ENCODE data around the gene ANKK1. TPM values are rescaled to one million over a fixed set of nuclear protein-coding genes. Genes with fewer than 3 reads are reported as not detected.

The ANKK1 gene
- total and polyA plus RNA-seq, 2 donors from 2014 or later, result 0.19 to 0.60 TPM

DNA sequence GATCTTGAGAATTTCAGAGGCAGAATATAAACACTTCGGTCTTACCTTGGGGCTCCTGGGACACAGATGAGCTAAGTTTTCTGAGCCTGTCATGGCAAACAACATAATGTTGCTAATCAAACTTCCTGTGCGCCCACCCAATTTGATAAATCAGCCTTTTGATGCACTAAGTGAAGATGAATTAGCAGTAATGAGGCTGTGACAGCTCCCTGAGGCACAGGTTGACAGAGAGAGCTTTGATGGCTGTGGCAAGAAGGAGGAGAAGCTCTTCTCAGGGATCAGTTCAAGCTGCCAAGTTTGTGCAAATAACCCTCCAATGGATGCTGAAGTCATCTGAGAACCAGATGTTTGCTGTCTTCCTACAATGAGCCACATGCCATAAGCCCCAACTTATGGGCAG, 53.2 kb downstream of the ANKK1 start:
- H3K27me3 ChIP-seq (ENCODE audit: control insufficient read depth, insufficient read depth, low read length), result no peaks in the 10 kb centered on the region
- intact Hi-C loops (cut with DNase I), result no loop called here
- H3K4me1 ChIP-seq (ENCODE audit: control insufficient read depth in 2 of 3, insufficient read depth in 2 of 3, low read depth in 1 of 3, low read length in 3 of 3), result no peaks in the 10 kb centered on the region
- TF ChIP-seq, protein P1, sequence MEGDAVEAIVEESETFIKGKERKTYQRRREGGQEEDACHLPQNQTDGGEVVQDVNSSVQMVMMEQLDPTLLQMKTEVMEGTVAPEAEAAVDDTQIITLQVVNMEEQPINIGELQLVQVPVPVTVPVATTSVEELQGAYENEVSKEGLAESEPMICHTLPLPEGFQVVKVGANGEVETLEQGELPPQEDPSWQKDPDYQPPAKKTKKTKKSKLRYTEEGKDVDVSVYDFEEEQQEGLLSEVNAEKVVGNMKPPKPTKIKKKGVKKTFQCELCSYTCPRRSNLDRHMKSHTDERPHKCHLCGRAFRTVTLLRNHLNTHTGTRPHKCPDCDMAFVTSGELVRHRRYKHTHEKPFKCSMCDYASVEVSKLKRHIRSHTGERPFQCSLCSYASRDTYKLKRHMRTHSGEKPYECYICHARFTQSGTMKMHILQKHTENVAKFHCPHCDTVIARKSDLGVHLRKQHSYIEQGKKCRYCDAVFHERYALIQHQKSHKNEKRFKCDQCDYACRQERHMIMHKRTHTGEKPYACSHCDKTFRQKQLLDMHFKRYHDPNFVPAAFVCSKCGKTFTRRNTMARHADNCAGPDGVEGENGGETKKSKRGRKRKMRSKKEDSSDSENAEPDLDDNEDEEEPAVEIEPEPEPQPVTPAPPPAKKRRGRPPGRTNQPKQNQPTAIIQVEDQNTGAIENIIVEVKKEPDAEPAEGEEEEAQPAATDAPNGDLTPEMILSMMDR (IDR thresholded peaks at IDR 0.05; ENCODE audit: borderline replicate concordance, extremely low read depth, insufficient read depth), result no peak
- no peak overlapping the region for H3K4me3 ChIP-seq (ENCODE audit: low read length in 3 of 3)
- no peaks in the 10 kb centered on the region for H3K36me3 ChIP-seq (ENCODE audit: control insufficient read depth in 2 of 3, insufficient read depth in 3 of 3, low read length in 3 of 3)
- H3K9ac ChIP-seq (ENCODE audit: low read length in 3 of 3), result no peak overlapping the region
- H3K27ac ChIP-seq (ENCODE audit: low read depth in 2 of 2, low read length in 2 of 2), result no peak overlapping the region
- DNase-seq, result no peak
- H3K9me3 ChIP-seq (ENCODE audit: control insufficient read depth in 2 of 3, insufficient read depth in 1 of 3, low read length in 3 of 3), result no peaks in the 10 kb centered on the region
- FAIRE-seq, result no peak

DNA sequence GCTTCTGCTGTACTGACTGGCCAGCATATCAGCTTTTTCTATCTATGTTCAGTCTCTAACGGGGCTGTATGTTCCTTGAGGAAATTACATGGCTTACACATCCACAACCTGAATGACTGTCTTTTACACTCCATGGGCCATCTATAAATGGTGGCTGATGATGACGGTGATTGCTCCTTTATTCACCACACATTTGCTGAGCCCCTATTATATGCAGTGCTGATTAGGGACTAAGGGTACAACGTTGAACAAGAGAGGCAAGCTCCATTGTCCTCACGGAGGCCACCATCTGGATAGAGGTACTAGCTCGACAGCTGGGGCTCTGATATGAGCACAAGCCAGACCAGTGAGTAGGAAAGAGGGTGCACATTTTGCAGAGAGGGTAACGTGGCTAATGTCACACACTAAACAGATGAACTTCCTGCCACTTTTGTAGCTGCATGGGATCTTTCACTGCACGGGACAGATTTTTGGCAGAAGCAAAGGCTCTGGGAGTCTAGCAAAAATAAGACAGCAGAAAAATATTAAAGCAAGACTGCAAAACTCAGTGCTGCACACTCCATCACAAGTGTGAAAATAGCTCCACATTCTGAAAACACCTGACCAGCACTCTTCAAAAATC, 57.0 kb downstream of the ANKK1 start:
- intact Hi-C loops (cut with DNase I), result no loop called here
- DNase-seq (peak in 2 of 5 donors; percentile 7 to 44), FAIRE-seq (no peak)
- H3K4me1 ChIP-seq (ENCODE audit: control insufficient read depth in 2 of 3, insufficient read depth in 2 of 3, low read depth in 1 of 3, low read length in 3 of 3), result no peaks in the 10 kb centered on the region
- no peak overlapping the region for H3K9ac ChIP-seq (ENCODE audit: low read length in 3 of 3)
- H3K4me3 ChIP-seq (ENCODE audit: low read length in 3 of 3), result no peak overlapping the region
- TF ChIP-seq, protein P1 (IDR thresholded peaks at IDR 0.05; ENCODE audit: borderline replicate concordance, extremely low read depth, insufficient read depth), result no peak
- no peaks in the 10 kb centered on the region for H3K36me3 ChIP-seq (ENCODE audit: control insufficient read depth in 2 of 3, insufficient read depth in 3 of 3, low read length in 3 of 3)
- no peak overlapping the region for H3K27ac ChIP-seq (ENCODE audit: low read depth in 2 of 2, low read length in 2 of 2)
- H3K27me3 ChIP-seq (ENCODE audit: control insufficient read depth, insufficient read depth, low read length), result no peaks in the 10 kb centered on the region
- H3K9me3 ChIP-seq (ENCODE audit: control insufficient read depth in 2 of 3, insufficient read depth in 1 of 3, low read length in 3 of 3), result no peaks in the 10 kb centered on the region

DNA sequence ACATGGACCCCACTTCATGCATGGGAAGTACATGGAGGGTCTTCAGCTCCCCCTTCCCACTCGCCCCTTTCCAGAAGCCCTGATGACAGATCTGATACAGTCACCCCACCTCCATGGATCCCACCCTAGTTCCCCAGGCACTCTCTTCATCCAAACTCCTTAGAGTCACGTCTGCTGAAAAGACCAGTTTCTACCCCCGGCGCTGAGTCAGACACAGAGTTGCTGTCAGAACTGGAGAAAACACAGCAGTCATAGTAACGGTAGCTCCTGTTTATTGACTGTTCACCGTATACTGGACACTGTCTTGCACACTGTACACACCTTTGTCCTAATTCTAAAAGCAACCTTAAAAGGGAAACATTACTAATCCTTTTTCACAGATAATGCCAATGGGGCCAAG, 58.5 kb downstream of the ANKK1 start:
- no peak overlapping the region for H3K4me3 ChIP-seq (ENCODE audit: low read length in 3 of 3)
- FAIRE-seq, result no peak
- TF ChIP-seq, protein P1 (IDR thresholded peaks at IDR 0.05; ENCODE audit: borderline replicate concordance, extremely low read depth, insufficient read depth), result no peak

DNA sequence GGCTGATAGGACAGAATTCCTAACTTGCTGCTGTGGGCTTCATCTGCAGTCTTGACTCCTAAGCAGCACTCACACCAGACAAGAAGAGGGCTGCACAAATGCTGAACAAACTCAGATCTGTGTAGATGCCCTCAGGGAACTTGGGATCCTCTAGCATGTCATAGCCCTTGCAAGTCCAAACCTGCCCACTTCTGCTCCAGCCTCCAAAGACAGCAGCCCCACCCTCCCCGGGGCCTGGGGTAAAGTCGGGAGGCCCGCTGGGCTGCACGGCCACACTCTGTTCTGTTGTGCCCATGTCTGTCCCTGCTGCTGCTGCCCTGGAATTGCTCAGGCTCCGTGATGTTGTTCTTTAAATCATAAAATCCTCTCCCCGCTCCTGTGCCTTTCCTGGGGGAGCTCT, 59.4 kb downstream of the ANKK1 start:
- no peak overlapping the region for H3K27ac ChIP-seq (ENCODE audit: low read depth in 2 of 2, low read length in 2 of 2)
- FAIRE-seq, result no peak
- DNase-seq, result no peak

More for the DNA sequence above, 58.5 kb downstream of the ANKK1 start:
- DNase-seq, result no peak
- intact Hi-C loops (cut with DNase I), result no loop called here
- Histone ChIP-seq H3K9me3 (ENCODE audit: control insufficient read depth in 2 of 3, insufficient read depth in 1 of 3, low read length in 3 of 3) (no peaks in the 10 kb centered on the region), H3K4me1 (ENCODE audit: control insufficient read depth in 2 of 3, insufficient read depth in 2 of 3, low read depth in 1 of 3, low read length in 3 of 3) (no peaks in the 10 kb centered on the region), H3K27me3 (ENCODE audit: control insufficient read depth, insufficient read depth, low read length) (no peaks in the 10 kb centered on the region), H3K36me3 (ENCODE audit: control insufficient read depth in 2 of 3, insufficient read depth in 3 of 3, low read length in 3 of 3) (no peaks in the 10 kb centered on the region), H3K9ac (ENCODE audit: low read length in 3 of 3) (no peak overlapping the region), H3K27ac (ENCODE audit: low read depth in 2 of 2, low read length in 2 of 2) (no peak overlapping the region)

More for the DNA sequence above, 59.4 kb downstream of the ANKK1 start:
- Histone ChIP-seq H3K27me3 (ENCODE audit: control insufficient read depth, insufficient read depth, low read length) (no peaks in the 10 kb centered on the region), H3K4me3 (ENCODE audit: low read length in 3 of 3) (no peak overlapping the region), H3K4me1 (ENCODE audit: control insufficient read depth in 2 of 3, insufficient read depth in 2 of 3, low read depth in 1 of 3, low read length in 3 of 3) (no peaks in the 10 kb centered on the region), H3K9me3 (ENCODE audit: control insufficient read depth in 2 of 3, insufficient read depth in 1 of 3, low read length in 3 of 3) (no peaks in the 10 kb centered on the region), H3K36me3 (ENCODE audit: control insufficient read depth in 2 of 3, insufficient read depth in 3 of 3, low read length in 3 of 3) (no peaks in the 10 kb centered on the region), H3K9ac (ENCODE audit: low read length in 3 of 3) (no peak overlapping the region)
- TF ChIP-seq, protein P1 (IDR thresholded peaks at IDR 0.05; ENCODE audit: borderline replicate concordance, extremely low read depth, insufficient read depth), result no peak
- intact Hi-C loops (cut with DNase I), result no loop called here
